ENCODE results near the gene SLC25A24.
"Not testable (repeated sequence)": the region's sequence is repeated elsewhere in the genome, so short reads cannot be mapped to it uniquely, and the experiment has no call there.

Gene SLC25A24

DNA sequence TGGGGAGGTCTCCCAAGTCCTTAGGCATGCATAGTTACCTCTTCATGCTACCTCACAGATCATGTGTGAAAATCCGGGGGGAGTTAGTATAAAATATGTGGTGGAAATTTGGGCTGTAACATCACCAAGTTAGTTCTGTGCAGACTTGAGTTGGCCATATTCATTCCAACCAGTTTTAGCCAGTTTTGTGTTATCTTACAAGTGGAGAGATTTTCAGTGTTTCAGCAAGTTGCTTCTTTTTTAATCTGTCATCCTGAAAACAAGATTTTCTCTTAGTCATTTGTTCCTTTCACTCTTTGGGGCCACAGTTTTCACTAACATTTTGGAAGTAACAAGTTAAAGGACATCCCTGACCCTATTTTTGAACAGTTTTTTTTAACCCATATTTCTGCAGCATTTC is 11.3 kb downstream of the SLC25A24 start:
- no peak overlapping the region for H2AFZ ChIP-seq (ENCODE audit: low read depth, low read length, severe bottlenecking)
- H3K27ac ChIP-seq (ENCODE audit: low read depth, low read length), result no peak overlapping the region
- no peaks in the 10 kb centered on the region for H3K9me2 ChIP-seq (replicated peaks; ENCODE audit: insufficient read depth, low read length)
- no peak overlapping the region for H3K4me2 ChIP-seq (ENCODE audit: low read depth, low read length, poor library complexity, severe bottlenecking)
- no peaks in the 10 kb centered on the region for H3K9me3 ChIP-seq (ENCODE audit: insufficient read depth, low read length)
- H3K27me3 ChIP-seq (ENCODE audit: low read length), result no peaks in the 10 kb centered on the region
- peaks cover 2% of the 10 kb centered on the region; the same call in 1 of the 2 replicates for H3K36me3 ChIP-seq (ENCODE audit: low read length)
- no peak for TF ChIP-seq EZH2phosphoT487 (conservative IDR thresholded peaks at IDR 0.05; ENCODE audit: low read length)
- H3K9ac ChIP-seq (ENCODE audit: low read length), result no peak overlapping the region
- no peaks in the 10 kb centered on the region for H3K79me2 ChIP-seq (ENCODE audit: insufficient read depth, low read length)
- H3F3A ChIP-seq (ENCODE audit: insufficient read depth), result no peaks in the 10 kb centered on the region
- no peaks in the 10 kb centered on the region for H4K20me1 ChIP-seq (ENCODE audit: low read depth, low read length)
- no peak overlapping the region for H3K4me3 ChIP-seq (ENCODE audit: insufficient read depth, low read length, poor library complexity, severe bottlenecking)

DNA sequence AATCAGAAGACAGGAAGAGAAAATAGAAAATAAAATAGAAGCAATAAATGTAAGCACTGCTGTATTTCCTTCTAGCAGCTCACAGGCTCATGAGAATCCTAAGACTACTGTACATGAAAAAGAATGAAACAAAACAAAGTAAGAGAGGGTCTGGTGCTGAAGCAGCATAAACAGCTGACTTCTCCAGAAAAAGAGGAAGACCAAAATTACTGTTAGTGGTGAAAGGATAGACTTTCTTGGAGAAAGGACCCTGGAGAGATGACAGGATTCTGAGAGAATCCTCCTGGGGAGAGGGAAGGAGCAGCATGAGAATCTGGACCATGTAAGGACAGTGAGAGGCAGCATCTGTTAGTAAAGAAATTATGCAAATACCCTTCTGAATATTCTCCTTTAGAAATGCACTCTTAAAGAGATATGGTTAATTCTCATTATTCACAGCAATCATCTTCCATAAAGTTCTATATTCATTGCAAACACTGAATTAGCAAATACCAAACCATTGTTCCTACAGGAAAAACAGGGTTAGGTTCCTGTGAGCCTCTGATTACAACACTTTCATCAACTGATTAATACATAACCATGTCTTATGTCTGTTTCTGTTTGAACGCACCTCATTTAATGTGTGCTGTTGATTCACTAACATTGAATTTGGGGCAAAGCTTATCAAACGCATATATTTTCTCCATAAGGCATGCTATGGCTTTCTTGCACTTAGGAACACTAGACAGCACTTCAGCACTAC is 17.0 kb downstream of the SLC25A24 start:
- Histone ChIP-seq H4K20me1 (ENCODE audit: low read depth, low read length) (no peaks in the 10 kb centered on the region), H3K79me2 (ENCODE audit: insufficient read depth, low read length) (no peaks in the 10 kb centered on the region), H3K4me2 (ENCODE audit: low read depth, low read length, poor library complexity, severe bottlenecking) (no peak overlapping the region), H2AFZ (ENCODE audit: low read depth, low read length, severe bottlenecking) (no peak overlapping the region), H3F3A (ENCODE audit: insufficient read depth) (no peaks in the 10 kb centered on the region), H3K27me3 (ENCODE audit: low read length) (no peaks in the 10 kb centered on the region), H3K4me3 (ENCODE audit: insufficient read depth, low read length, poor library complexity, severe bottlenecking) (no peak overlapping the region), H3K9me2 (replicated peaks; ENCODE audit: insufficient read depth, low read length) (no peaks in the 10 kb centered on the region), H3K27ac (ENCODE audit: low read depth, low read length) (no peak overlapping the region), H3K9me3 (ENCODE audit: insufficient read depth, low read length) (peaks cover 4% of the 10 kb centered on the region; the same call in 1 of the 2 replicates), H3K9ac (ENCODE audit: low read length) (no peak overlapping the region), H3K36me3 (ENCODE audit: low read length) (peaks cover 2% of the 10 kb centered on the region; the same call in 1 of the 2 replicates)
- no peak for TF ChIP-seq EZH2phosphoT487 (conservative IDR thresholded peaks at IDR 0.05; ENCODE audit: low read length)
- TF ChIP-seq, protein P1, sequence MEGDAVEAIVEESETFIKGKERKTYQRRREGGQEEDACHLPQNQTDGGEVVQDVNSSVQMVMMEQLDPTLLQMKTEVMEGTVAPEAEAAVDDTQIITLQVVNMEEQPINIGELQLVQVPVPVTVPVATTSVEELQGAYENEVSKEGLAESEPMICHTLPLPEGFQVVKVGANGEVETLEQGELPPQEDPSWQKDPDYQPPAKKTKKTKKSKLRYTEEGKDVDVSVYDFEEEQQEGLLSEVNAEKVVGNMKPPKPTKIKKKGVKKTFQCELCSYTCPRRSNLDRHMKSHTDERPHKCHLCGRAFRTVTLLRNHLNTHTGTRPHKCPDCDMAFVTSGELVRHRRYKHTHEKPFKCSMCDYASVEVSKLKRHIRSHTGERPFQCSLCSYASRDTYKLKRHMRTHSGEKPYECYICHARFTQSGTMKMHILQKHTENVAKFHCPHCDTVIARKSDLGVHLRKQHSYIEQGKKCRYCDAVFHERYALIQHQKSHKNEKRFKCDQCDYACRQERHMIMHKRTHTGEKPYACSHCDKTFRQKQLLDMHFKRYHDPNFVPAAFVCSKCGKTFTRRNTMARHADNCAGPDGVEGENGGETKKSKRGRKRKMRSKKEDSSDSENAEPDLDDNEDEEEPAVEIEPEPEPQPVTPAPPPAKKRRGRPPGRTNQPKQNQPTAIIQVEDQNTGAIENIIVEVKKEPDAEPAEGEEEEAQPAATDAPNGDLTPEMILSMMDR (IDR thresholded peaks at IDR 0.05; ENCODE audit: insufficient read depth, low read length, poor library complexity, severe bottlenecking), result no peak

DNA sequence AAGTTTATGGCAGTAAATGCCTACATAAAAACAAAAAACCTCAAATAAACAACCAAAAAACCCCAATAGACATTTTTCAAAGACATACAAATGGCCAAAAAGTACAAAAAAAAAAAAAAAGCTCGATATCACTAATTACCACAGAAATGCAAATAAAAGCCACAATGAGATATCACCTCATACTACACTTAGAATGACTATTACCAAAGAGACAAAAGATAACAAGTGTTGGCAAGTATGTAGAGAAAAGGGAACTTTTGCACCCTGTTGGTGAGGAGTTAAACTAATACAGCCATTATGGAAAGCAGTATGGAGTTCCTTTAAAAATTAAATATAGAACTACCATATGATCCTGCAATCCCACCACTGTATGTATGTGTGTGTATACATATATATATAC is 21.1 kb downstream of the SLC25A24 start:
- no peaks in the 10 kb centered on the region for H3K9me2 ChIP-seq (replicated peaks; ENCODE audit: insufficient read depth, low read length)
- H2AFZ ChIP-seq (ENCODE audit: low read depth, low read length, severe bottlenecking), result no peak overlapping the region
- no peak overlapping the region for H3K27ac ChIP-seq (ENCODE audit: low read depth, low read length)
- H3K79me2 ChIP-seq (ENCODE audit: insufficient read depth, low read length), result no peaks in the 10 kb centered on the region
- H3K27me3 ChIP-seq (ENCODE audit: low read length), result no peaks in the 10 kb centered on the region
- H4K20me1 ChIP-seq (ENCODE audit: low read depth, low read length), result no peaks in the 10 kb centered on the region
- H3K4me3 ChIP-seq (ENCODE audit: insufficient read depth, low read length, poor library complexity, severe bottlenecking), result no peak overlapping the region
- peaks cover 12% of the 10 kb centered on the region; the same call in 1 of the 2 replicates for H3K9me3 ChIP-seq (ENCODE audit: insufficient read depth, low read length)
- H3K9ac ChIP-seq (ENCODE audit: low read length), result no peak overlapping the region
- no peaks in the 10 kb centered on the region for H3F3A ChIP-seq (ENCODE audit: insufficient read depth)
- no peaks in the 10 kb centered on the region for H3K36me3 ChIP-seq (ENCODE audit: low read length)
- no peak for TF ChIP-seq EZH2phosphoT487 (conservative IDR thresholded peaks at IDR 0.05; ENCODE audit: low read length)
- TF ChIP-seq, protein P1 (IDR thresholded peaks at IDR 0.05; ENCODE audit: insufficient read depth, low read length, poor library complexity, severe bottlenecking), result no peak
- no peak overlapping the region for H3K4me2 ChIP-seq (ENCODE audit: low read depth, low read length, poor library complexity, severe bottlenecking)

DNA sequence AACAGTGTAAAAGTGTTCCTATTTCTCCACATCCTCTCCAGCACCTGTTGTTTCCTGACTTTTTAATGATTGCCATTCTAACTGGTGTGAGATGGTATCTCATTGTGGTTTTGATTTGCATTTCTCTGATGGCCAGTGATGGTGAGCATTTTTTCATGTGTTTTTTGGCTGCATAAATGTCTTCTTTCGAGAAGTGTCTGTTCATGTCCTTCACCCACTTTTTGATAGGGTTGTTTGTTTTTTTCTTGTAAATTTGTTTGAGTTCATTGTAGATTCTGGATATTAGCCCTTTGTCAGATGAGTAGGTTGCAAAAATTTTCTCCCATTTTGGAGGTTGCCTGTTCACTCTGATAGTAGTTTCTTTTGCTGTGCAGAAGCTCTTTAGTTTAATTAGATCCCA is 37.7 kb downstream of the SLC25A24 start:
- not testable (repeated sequence) for H3K9ac ChIP-seq (ENCODE audit: low read length); H3K79me2 ChIP-seq (ENCODE audit: insufficient read depth, low read length); H2AFZ ChIP-seq (ENCODE audit: low read depth, low read length, severe bottlenecking); H3K4me2 ChIP-seq (ENCODE audit: low read depth, low read length, poor library complexity, severe bottlenecking); H3F3A ChIP-seq (ENCODE audit: insufficient read depth); H3K4me3 ChIP-seq (ENCODE audit: insufficient read depth, low read length, poor library complexity, severe bottlenecking); H4K20me1 ChIP-seq (ENCODE audit: low read depth, low read length); H3K27me3 ChIP-seq (ENCODE audit: low read length); H3K36me3 ChIP-seq (ENCODE audit: low read length); H3K27ac ChIP-seq (ENCODE audit: low read depth, low read length); H3K9me3 ChIP-seq (ENCODE audit: insufficient read depth, low read length); H3K9me2 ChIP-seq (replicated peaks; ENCODE audit: insufficient read depth, low read length)

DNA sequence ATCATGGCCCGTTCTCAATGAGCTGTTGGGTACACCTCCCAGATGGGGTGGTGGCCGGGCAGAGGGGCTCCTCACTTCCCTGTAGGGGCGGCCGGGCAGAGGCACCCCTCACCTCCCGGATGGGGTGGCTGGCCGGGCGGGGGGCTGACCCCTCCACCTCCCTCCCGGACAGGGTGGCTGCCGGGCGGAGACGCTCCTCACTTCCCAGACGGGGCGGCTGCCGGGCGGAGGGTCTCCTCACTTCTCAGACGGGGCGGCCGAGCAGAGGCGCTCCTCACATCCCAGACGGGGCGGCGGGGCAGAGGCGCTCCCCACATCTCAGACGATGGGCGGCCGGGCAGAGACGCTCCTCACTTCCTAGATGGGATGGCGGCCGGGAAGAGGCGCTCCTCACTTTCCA is 40.2 kb downstream of the SLC25A24 start:
- not testable (repeated sequence) for H3F3A ChIP-seq (ENCODE audit: insufficient read depth); H3K27me3 ChIP-seq (ENCODE audit: low read length); H3K36me3 ChIP-seq (ENCODE audit: low read length); H2AFZ ChIP-seq (ENCODE audit: low read depth, low read length, severe bottlenecking); H3K9me3 ChIP-seq (ENCODE audit: insufficient read depth, low read length); H3K9me2 ChIP-seq (replicated peaks; ENCODE audit: insufficient read depth, low read length); H3K4me3 ChIP-seq (ENCODE audit: insufficient read depth, low read length, poor library complexity, severe bottlenecking); H3K79me2 ChIP-seq (ENCODE audit: insufficient read depth, low read length); H3K27ac ChIP-seq (ENCODE audit: low read depth, low read length); H4K20me1 ChIP-seq (ENCODE audit: low read depth, low read length); H3K9ac ChIP-seq (ENCODE audit: low read length); H3K4me2 ChIP-seq (ENCODE audit: low read depth, low read length, poor library complexity, severe bottlenecking)

Measured in SU-DHL-6 (cell line).